Measurements from ENCODE around the gene ZP1. TPM values are rescaled to one million over a fixed set of nuclear protein-coding genes. Genes with fewer than 3 reads are reported as not detected.
A peak's percentile ranks its signal among the peaks of the same experiment; 100 is the strongest.

The ZP1 gene
- total RNA-seq, 4 donors from 2014 or later: 0.94 to 5.5 TPM; not detected in 2

GRCh38 chr11:60859616-60860250 is 7.6 kb upstream of the ZP1 start:
- no peak for TF ChIP-seq POLR2AphosphoS5 (IDR thresholded peaks at IDR 0.05)
- H3K4me3 ChIP-seq: no peak overlapping the region
- 70% methylated on average over 15 of the region's 15 CpGs for WGBS
- H3K36me3 ChIP-seq: no peaks in the 10 kb centered on the region
- H3K27me3 ChIP-seq: no peaks in the 10 kb centered on the region
- H3K9me3 ChIP-seq: no peaks in the 10 kb centered on the region
- no peaks in the 10 kb centered on the region for H3K4me1 ChIP-seq
- DNase-seq (ENCODE audit: low spot score in 2 of 2): no peak
- H3K27ac ChIP-seq: no peak overlapping the region

DNA sequence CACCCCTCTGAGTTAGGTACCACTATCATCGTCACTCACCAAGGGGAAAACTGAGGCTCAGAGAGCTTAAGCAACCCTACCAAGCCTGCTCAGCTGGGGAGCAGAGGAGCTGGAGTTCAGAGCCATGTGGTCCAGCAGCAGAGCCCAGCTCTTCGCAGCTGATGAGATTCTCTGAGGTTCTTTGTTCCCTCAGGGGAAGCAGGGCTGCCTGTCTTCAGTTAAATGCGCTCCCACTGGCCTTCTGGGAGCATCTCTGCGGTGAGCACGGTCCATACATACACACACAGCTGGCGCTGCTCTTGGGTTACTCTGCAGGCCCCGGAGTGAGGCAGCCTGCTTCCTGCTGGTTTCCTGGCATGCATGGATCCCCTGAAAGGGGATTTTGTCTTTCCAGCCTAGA is 6.4 kb upstream of the ZP1 start:
- H3K27me3 ChIP-seq: no peaks in the 10 kb centered on the region
- peak in 1 of 2 donors; percentile 38 for DNase-seq (ENCODE audit: low spot score in 2 of 2)
- 70% methylated on average over 6 of the region's 7 CpGs for WGBS

DNA sequence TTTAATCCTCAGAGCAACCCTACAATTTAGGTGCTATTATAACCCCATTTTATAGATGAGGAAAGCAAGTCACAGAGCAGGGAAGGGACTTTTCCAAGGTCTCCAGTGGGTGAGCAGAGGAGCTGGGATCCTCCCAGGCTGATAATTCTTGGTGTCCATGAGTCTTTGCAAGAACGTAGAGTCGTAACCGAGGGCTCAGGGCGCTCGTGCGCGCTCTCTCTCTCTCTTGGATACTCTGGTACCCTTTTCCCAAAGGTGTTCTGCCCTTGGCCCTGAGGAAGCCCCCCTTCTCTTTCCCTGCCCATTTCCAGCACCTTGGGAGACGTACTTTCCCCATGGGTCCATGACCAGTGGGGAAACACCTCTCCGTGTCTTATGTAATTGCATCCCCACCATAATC is 5.2 kb upstream of the ZP1 start:
- no peak overlapping the region for H3K4me3 ChIP-seq
- TF ChIP-seq POLR2A (IDR thresholded peaks at IDR 0.05) (no peak), CTCF (IDR thresholded peaks at IDR 0.05) (no peak), POLR2AphosphoS5 (IDR thresholded peaks at IDR 0.05) (no peak), EP300 (IDR thresholded peaks at IDR 0.05) (no peak)
- no peaks in the 10 kb centered on the region for H3K27me3 ChIP-seq
- no peaks in the 10 kb centered on the region for H3K4me1 ChIP-seq
- DNase-seq (ENCODE audit: low spot score in 2 of 2): peak in 1 of 2 donors; percentile 28
- no peaks in the 10 kb centered on the region for H3K9me3 ChIP-seq
- no peaks in the 10 kb centered on the region for H3K36me3 ChIP-seq
- H3K27ac ChIP-seq: no peak overlapping the region
- WGBS: 92% methylated on average over 9 of the region's 9 CpGs

More for the DNA sequence above, 6.4 kb upstream of the ZP1 start:
- H3K36me3 ChIP-seq: no peaks in the 10 kb centered on the region
- H3K4me1 ChIP-seq: no peaks in the 10 kb centered on the region
- no peaks in the 10 kb centered on the region for H3K9me3 ChIP-seq
- TF ChIP-seq POLR2A (IDR thresholded peaks at IDR 0.05) (no peak), CTCF (IDR thresholded peaks at IDR 0.05) (no peak), EP300 (IDR thresholded peaks at IDR 0.05) (no peak), POLR2AphosphoS5 (IDR thresholded peaks at IDR 0.05) (no peak)
- no peak overlapping the region for H3K4me3 ChIP-seq
- H3K27ac ChIP-seq: no peak overlapping the region

DNA sequence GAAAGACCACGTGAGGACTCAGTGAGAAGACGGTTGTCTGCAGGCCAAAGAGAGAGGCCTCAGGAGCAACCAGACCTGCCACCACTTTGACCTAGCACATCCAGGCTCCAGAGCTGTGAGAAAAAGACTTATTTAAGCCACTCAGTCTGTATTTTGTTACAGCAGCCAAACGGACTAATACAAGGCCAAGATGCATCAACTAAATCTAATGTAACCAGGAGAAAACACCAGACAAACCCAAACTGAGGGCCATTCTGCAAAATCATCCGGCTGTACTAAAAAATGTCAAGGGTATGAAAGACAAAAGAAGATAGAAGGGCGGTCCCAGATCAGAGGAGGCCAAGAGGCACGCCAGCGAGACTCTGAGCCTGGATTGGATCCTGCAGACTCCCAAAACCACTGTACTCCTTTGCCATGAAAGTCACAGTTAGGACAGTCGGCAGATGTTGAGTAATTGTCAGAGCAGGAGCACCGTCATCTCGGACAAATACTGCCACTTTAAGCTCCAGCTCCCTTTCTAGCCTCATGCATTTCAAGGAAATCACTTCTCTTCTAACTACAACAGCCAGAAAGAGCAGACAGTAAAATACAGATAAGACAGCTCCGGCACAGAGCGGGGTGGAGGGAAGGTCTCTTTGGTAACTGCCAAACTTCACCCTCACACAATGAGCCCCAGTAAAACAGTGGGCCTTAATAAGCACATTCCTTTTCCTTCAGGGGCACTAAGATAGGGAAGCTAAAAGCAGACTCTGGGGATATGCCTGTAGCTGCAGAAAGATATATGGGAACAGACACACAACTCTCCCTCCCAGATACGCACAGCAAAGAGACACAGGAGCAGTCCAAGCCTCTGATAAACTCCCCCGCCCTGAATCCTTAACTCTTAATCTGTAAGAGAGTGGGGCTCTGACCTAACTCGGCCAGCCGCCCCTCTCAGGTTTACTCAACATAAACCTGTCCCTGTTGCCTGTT is 3.5 kb upstream of the ZP1 start:
- H3K9me3 ChIP-seq: no peaks in the 10 kb centered on the region
- no peaks in the 10 kb centered on the region for H3K4me1 ChIP-seq
- H3K27me3 ChIP-seq: no peaks in the 10 kb centered on the region
- TF ChIP-seq EP300 (IDR thresholded peaks at IDR 0.05) (no peak), CTCF (IDR thresholded peaks at IDR 0.05) (no peak), POLR2AphosphoS5 (IDR thresholded peaks at IDR 0.05) (no peak), POLR2A (IDR thresholded peaks at IDR 0.05) (no peak)
- 76% methylated on average over 16 of the region's 16 CpGs for WGBS
- no peak overlapping the region for H3K4me3 ChIP-seq
- H3K36me3 ChIP-seq: no peaks in the 10 kb centered on the region
- peak; percentile 31 to 59 for DNase-seq (ENCODE audit: low spot score in 2 of 2)
- no peak overlapping the region for H3K27ac ChIP-seq

DNA sequence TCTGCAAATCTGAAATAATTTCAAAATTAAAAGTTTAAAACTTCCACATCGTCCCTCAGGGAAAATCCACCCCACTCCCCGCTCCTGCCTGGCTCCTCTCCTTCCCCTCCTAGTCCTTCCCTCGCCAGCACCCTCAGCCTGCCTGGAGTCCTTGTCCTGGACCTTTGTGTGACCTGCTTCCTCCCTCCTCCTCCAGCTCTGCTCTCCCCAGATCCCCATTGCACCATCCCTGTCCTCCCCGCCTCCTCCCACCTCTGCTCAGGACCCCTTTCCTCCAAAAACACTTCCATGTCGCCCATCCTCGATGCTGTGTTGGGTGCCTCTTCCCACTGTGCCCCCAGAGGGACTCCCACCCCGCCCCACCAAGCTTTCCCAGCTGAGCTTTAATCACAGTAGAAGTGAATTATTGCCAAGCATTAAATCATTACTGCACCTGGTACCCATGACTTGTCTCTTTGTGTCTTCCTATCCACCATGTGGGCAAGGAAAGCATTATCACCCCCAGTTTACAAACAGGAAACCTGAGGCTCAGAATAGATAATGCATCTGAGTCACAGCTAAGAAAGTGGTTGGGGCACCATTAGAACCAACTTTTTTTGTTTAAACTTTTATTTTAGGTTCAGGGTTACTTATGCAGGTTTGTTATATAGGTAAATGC is 2.4 kb upstream of the ZP1 start:
- WGBS: 58% methylated on average over 7 of the region's 7 CpGs
- no peak for TF ChIP-seq CTCF (IDR thresholded peaks at IDR 0.05)
- TF ChIP-seq POLR2A (IDR thresholded peaks at IDR 0.05): no peak
- TF ChIP-seq EP300 (IDR thresholded peaks at IDR 0.05): no peak
- TF ChIP-seq POLR2AphosphoS5 (IDR thresholded peaks at IDR 0.05): no peak
- Histone ChIP-seq H3K4me3 (no peak overlapping the region), H3K4me1 (no peaks in the 10 kb centered on the region), H3K36me3 (no peaks in the 10 kb centered on the region), H3K27me3 (no peaks in the 10 kb centered on the region), H3K9me3 (no peaks in the 10 kb centered on the region), H3K27ac (no peak overlapping the region)
- DNase-seq (ENCODE audit: low spot score in 2 of 2): peak; percentile 20 to 41
